Ascending aorta (tissue), 2 donors: ENCODE data around the gene RRM1. TPM values are rescaled to one million over a fixed set of nuclear protein-coding genes. Genes with fewer than 3 reads are reported as not detected.

Experiments
- DNase-seq, 2 donors: peaks; one replicate each; pipeline ENCODE4 v3.0.0-alpha.2; 2019; ENCODE audit warnings: low spot score in 2 of 2
- H3K27ac ChIP-seq, 2 donors: fragments of 200-600 bp; sonication (generic); one replicate each; pipeline ENCODE4 v1.5.1; 2016 to 2017; ENCODE audit warnings: mild to moderate bottlenecking in 1 of 2
- H3K27me3 ChIP-seq: fragments of 200-600 bp; sonication (generic); one replicate; pipeline ENCODE4 v1.5.1; 2017
- H3K36me3 ChIP-seq, 2 donors: fragments of 200-600 bp; sonication (generic); one replicate each; pipeline ENCODE4 v1.5.1; 2016
- H3K4me1 ChIP-seq, 2 donors: fragments of 200-600 bp; sonication (generic); one replicate each; pipeline ENCODE4 v1.5.1; 2016 to 2017; ENCODE audit warnings: mild to moderate bottlenecking in 1 of 2
- H3K4me3 ChIP-seq, 2 donors: fragments of 200-600 bp; sonication (generic); one replicate each; pipeline ENCODE4 v1.5.1; 2016 to 2017; ENCODE audit warnings: mild to moderate bottlenecking in 1 of 2
- H3K9me3 ChIP-seq, 2 donors: fragments of 200-600 bp; sonication (generic); one replicate each; pipeline ENCODE4 v1.5.1; 2016
- CTCF ChIP-seq, 3 experiments: fragments of 200-600 bp in 2 of 3; fragments of 450-650 bp in 1 of 3; sonication (generic) in 2 of 3; IDR thresholded peaks; one replicate each; pipeline ENCODE4 v1.5.1; 2016 to 2019; ENCODE audit warnings: antibody characterized with exemption in 3 of 3, mild to moderate bottlenecking in 1 of 3, moderate library complexity in 1 of 3
- intact Hi-C: fragments of 100-400 bp; cut with DNase I; formaldehyde crosslinking; loops from one replicate; pipeline ENCODE4 v1.15.1; 2023
- total RNA-seq: library from RNA; depleted of rRNA; stranded (reverse); fragments of >200 nt; gene quantifications from one replicate; pipeline ENCODE4 v1.1.0, GENCODE V29; 2016

Gene RRM1
- total RNA-seq, 1 donor from 2014 or later, result 114 TPM

GRCh38 chr11:4184163-4184916, 89.7 kb downstream of the RRM1 start:
- no peak for TF ChIP-seq CTCF (IDR thresholded peaks at IDR 0.05)
- DNase-seq, result no peak
- no peak overlapping the region for H3K4me3 ChIP-seq
- no peaks in the 10 kb centered on the region for H3K27me3 ChIP-seq
- H3K27ac ChIP-seq, result no peak overlapping the region
- H3K4me1 ChIP-seq, result no peaks in the 10 kb centered on the region
- no peaks in the 10 kb centered on the region for H3K36me3 ChIP-seq
- intact Hi-C loops, result no loop called here
- H3K9me3 ChIP-seq, result no peaks in the 10 kb centered on the region

- H3K4me1 ChIP-seq, result no peaks in the 10 kb centered on the region
- intact Hi-C loops, result no loop called here
- no peak for TF ChIP-seq CTCF (IDR thresholded peaks at IDR 0.05)
- no peak overlapping the region for H3K27ac ChIP-seq
- H3K27me3 ChIP-seq, result no peaks in the 10 kb centered on the region
- no peaks in the 10 kb centered on the region for H3K9me3 ChIP-seq
- no peak for DNase-seq
- H3K36me3 ChIP-seq, result no peaks in the 10 kb centered on the region
- H3K4me3 ChIP-seq, result no peak overlapping the region
Measured at GRCh38 chr11:4185561-4185960, 91.0 kb downstream of the RRM1 start.

GRCh38 chr11:4186464-4187054, 92.0 kb downstream of the RRM1 start:
- H3K27ac ChIP-seq, result no peak overlapping the region
- intact Hi-C loops, result loop anchor here (1.0 kb wide), 1 partner anchor 307 kb away; no protein-coding TSS in a partner anchor
- no peak for TF ChIP-seq CTCF (IDR thresholded peaks at IDR 0.05)
- no peaks in the 10 kb centered on the region for H3K27me3 ChIP-seq
- H3K4me1 ChIP-seq, result peaks cover 0 to 7% of the 10 kb centered on the region in 2 donors
- H3K9me3 ChIP-seq, result no peaks in the 10 kb centered on the region
- no peaks in the 10 kb centered on the region for H3K36me3 ChIP-seq
- DNase-seq, result no peak
- H3K4me3 ChIP-seq, result peak overlapping the region in 1 of 2 donors; percentile 82

- no peak overlapping the region for H3K27ac ChIP-seq
- H3K4me1 ChIP-seq, result peaks cover 0 to 7% of the 10 kb centered on the region in 2 donors
- intact Hi-C loops, result loop anchor here (1.0 kb wide), 1 partner anchor 306 kb away; no protein-coding TSS in a partner anchor
- peak overlapping the region; percentile 64 to 82 for H3K4me3 ChIP-seq
- H3K27me3 ChIP-seq, result no peaks in the 10 kb centered on the region
- peak; percentile 66 to 96 for DNase-seq
- TF ChIP-seq CTCF (IDR thresholded peaks at IDR 0.05), result peak; percentile 93 to 97 (median 95)
- H3K9me3 ChIP-seq, result no peaks in the 10 kb centered on the region
- H3K36me3 ChIP-seq, result no peaks in the 10 kb centered on the region
Measured at GRCh38 chr11:4187055-4187988, 92.7 kb downstream of the RRM1 start.

Other genes with a start within 250 kb of the RRM1 start
- gene STIM1, start 239.1 kb upstream of the RRM1 start, total RNA-seq, result 48.1 TPM